DND-41 (cell line): ENCODE data around the gene C10orf62.
"Not testable (repeated sequence)": the region's sequence is repeated elsewhere in the genome, so short reads cannot be mapped to it uniquely, and the experiment has no call there.

ENCODE experiments used
- CTCF ChIP-seq: IDR thresholded peaks from 2 replicates; pipeline ENCODE4 v1.5.1; 2012; ENCODE audit warnings: borderline replicate concordance, low read length, moderate library complexity, mild to moderate bottlenecking; ENCODE audit not compliant: poor library complexity, severe bottlenecking; ENCODE audit errors: extremely low read depth
- EZH2 ChIP-seq: IDR thresholded peaks from 3 replicates; pipeline ENCODE4 v1.6.1; 2012; ENCODE audit warnings: borderline replicate concordance, low read depth, mild to moderate bottlenecking, moderate library complexity, low read length, inconsistent platforms; ENCODE audit not compliant: severe bottlenecking

- TF ChIP-seq EZH2, CTCF: not testable (repeated sequence)
These were observed 35.2 kb upstream of the C10orf62 start for GRCh38 chr10:97554336-97554735.
